ENCODE results near the gene SAFB. TPM values are rescaled to one million over a fixed set of nuclear protein-coding genes. Genes with fewer than 3 reads are reported as not detected.

SAFB gene
- total and polyA plus RNA-seq, 2 of the 13 experiments (the other 11 are each of a cell fraction or from before 2014, with no cell fraction given): 21.0 to 28.4 TPM

DNA sequence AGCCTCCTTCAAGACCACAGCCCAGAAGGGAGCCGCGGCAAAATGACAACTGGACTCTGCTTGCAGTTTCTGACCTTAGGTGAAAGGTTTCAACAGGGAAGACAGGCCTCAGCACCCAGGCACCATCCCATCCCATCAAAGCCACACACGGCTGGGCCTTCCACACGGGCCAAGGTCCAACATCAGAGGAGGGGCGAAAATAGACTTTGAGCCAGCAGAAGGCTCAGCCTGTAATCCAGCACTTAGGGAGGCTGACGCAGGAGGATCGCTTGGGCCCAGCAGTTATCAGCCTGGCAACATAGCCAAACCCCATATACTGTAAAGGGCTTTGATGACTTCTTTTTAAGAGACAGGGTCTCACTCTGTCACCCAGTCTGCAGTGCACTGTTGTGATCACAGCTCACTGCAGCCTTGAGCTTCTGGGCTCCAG is 28.3 kb upstream of the SAFB start (continued):
- TF ChIP-seq, protein P1, sequence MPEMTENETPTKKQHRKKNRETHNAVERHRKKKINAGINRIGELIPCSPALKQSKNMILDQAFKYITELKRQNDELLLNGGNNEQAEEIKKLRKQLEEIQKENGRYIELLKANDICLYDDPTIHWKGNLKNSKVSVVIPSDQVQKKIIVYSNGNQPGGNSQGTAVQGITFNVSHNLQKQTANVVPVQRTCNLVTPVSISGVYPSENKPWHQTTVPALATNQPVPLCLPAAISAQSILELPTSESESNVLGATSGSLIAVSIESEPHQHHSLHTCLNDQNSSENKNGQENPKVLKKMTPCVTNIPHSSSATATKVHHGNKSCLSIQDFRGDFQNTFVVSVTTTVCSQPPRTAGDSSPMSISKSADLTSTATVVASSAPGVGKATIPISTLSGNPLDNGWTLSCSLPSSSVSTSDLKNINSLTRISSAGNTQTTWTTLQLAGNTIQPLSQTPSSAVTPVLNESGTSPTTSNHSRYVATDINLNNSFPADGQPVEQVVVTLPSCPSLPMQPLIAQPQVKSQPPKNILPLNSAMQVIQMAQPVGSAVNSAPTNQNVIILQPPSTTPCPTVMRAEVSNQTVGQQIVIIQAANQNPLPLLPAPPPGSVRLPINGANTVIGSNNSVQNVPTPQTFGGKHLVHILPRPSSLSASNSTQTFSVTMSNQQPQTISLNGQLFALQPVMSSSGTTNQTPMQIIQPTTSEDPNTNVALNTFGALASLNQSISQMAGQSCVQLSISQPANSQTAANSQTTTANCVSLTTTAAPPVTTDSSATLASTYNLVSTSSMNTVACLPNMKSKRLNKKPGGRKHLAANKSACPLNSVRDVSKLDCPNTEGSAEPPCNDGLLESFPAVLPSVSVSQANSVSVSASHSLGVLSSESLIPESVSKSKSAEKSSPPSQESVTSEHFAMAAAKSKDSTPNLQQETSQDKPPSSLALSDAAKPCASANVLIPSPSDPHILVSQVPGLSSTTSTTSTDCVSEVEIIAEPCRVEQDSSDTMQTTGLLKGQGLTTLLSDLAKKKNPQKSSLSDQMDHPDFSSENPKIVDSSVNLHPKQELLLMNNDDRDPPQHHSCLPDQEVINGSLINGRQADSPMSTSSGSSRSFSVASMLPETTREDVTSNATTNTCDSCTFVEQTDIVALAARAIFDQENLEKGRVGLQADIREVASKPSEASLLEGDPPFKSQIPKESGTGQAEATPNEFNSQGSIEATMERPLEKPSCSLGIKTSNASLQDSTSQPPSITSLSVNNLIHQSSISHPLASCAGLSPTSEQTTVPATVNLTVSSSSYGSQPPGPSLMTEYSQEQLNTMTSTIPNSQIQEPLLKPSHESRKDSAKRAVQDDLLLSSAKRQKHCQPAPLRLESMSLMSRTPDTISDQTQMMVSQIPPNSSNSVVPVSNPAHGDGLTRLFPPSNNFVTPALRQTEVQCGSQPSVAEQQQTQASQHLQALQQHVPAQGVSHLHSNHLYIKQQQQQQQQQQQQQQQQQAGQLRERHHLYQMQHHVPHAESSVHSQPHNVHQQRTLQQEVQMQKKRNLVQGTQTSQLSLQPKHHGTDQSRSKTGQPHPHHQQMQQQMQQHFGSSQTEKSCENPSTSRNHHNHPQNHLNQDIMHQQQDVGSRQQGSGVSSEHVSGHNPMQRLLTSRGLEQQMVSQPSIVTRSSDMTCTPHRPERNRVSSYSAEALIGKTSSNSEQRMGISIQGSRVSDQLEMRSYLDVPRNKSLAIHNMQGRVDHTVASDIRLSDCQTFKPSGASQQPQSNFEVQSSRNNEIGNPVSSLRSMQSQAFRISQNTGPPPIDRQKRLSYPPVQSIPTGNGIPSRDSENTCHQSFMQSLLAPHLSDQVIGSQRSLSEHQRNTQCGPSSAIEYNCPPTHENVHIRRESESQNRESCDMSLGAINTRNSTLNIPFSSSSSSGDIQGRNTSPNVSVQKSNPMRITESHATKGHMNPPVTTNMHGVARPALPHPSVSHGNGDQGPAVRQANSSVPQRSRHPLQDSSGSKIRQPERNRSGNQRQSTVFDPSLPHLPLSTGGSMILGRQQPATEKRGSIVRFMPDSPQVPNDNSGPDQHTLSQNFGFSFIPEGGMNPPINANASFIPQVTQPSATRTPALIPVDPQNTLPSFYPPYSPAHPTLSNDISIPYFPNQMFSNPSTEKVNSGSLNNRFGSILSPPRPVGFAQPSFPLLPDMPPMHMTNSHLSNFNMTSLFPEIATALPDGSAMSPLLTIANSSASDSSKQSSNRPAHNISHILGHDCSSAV (CRISPR knock-in tag; IDR thresholded peaks at IDR 0.05; ENCODE audit: borderline replicate concordance): no peak
- TF ChIP-seq, protein P2, sequence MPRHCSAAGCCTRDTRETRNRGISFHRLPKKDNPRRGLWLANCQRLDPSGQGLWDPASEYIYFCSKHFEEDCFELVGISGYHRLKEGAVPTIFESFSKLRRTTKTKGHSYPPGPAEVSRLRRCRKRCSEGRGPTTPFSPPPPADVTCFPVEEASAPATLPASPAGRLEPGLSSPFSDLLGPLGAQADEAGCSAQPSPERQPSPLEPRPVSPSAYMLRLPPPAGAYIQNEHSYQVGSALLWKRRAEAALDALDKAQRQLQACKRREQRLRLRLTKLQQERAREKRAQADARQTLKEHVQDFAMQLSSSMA (CRISPR knock-in tag; IDR thresholded peaks at IDR 0.05): no peak
- TF ChIP-seq CEBPB (IDR thresholded peaks at IDR 0.05; ENCODE audit: borderline replicate concordance, low read depth, low read length) (no peak), ZNF230 (CRISPR knock-in tag; IDR thresholded peaks at IDR 0.05) (peak; percentile 56; the same call in 1 of the 2 replicates), ELF4 (CRISPR knock-in tag; IDR thresholded peaks at IDR 0.05; ENCODE audit: borderline replicate concordance) (no peak), ZNF30 (CRISPR knock-in tag; IDR thresholded peaks at IDR 0.05) (no peak), SALL2 (CRISPR knock-in tag; IDR thresholded peaks at IDR 0.05) (no peak), TBX2 (CRISPR knock-in tag; IDR thresholded peaks at IDR 0.05; ENCODE audit: borderline replicate concordance) (peak; percentile 56; the same call in 1 of the 2 replicates), ZNF530 (CRISPR knock-in tag; IDR thresholded peaks at IDR 0.05; ENCODE audit: low read depth) (no peak), NFKBIZ (CRISPR knock-in tag; IDR thresholded peaks at IDR 0.05) (no peak), NFYB (CRISPR knock-in tag; IDR thresholded peaks at IDR 0.05) (no peak), ZNF549 (CRISPR knock-in tag; IDR thresholded peaks at IDR 0.05) (0 out of 2 replicates have a peak, but pooled peaks have one; percentile 48), HIVEP1 (CRISPR knock-in tag; IDR thresholded peaks at IDR 0.05) (0 out of 2 replicates have a peak, but pooled peaks have one; percentile 7), EHMT2 (IDR thresholded peaks at IDR 0.05; ENCODE audit: borderline replicate concordance, low read depth, low read length) (no peak; the same call in 1 of the 2 replicates), KLF16 (CRISPR knock-in tag; IDR thresholded peaks at IDR 0.05) (peak in 1 of 2 experiments; percentile 65; a peak in 1 of 4 replicates), NFE2L1 (CRISPR knock-in tag; IDR thresholded peaks at IDR 0.05; ENCODE audit: borderline replicate concordance) (no peak)
- TF ChIP-seq, protein P3, sequence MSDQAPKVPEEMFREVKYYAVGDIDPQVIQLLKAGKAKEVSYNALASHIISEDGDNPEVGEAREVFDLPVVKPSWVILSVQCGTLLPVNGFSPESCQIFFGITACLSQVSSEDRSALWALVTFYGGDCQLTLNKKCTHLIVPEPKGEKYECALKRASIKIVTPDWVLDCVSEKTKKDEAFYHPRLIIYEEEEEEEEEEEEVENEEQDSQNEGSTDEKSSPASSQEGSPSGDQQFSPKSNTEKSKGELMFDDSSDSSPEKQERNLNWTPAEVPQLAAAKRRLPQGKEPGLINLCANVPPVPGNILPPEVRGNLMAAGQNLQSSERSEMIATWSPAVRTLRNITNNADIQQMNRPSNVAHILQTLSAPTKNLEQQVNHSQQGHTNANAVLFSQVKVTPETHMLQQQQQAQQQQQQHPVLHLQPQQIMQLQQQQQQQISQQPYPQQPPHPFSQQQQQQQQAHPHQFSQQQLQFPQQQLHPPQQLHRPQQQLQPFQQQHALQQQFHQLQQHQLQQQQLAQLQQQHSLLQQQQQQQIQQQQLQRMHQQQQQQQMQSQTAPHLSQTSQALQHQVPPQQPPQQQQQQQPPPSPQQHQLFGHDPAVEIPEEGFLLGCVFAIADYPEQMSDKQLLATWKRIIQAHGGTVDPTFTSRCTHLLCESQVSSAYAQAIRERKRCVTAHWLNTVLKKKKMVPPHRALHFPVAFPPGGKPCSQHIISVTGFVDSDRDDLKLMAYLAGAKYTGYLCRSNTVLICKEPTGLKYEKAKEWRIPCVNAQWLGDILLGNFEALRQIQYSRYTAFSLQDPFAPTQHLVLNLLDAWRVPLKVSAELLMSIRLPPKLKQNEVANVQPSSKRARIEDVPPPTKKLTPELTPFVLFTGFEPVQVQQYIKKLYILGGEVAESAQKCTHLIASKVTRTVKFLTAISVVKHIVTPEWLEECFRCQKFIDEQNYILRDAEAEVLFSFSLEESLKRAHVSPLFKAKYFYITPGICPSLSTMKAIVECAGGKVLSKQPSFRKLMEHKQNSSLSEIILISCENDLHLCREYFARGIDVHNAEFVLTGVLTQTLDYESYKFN (CRISPR knock-in tag; conservative IDR thresholded peaks at IDR 0.05): peak; percentile 94
